Immature natural killer cell (primary cell): ENCODE measurements around the gene NPHP3. TPM values are rescaled to one million over a fixed set of nuclear protein-coding genes. Genes with fewer than 3 reads are reported as not detected.
"Not testable (repeated sequence)": the region's sequence is repeated elsewhere in the genome, so short reads cannot be mapped to it uniquely, and the experiment has no call there.

ENCODE experiments used
- DNase-seq, 3 donors: peaks; one replicate each; pipeline ENCODE4 v3.0.0; 2022; ENCODE audit warnings: mixed read lengths in 1 of 3
- H3K27ac Mint-ChIP-seq, 6 donors: one replicate each; pipeline ENCODE4 v1.8.0; 2020; ENCODE audit warnings: mixed read lengths in 6 of 6, mild to moderate bottlenecking in 5 of 6, inconsistent platforms in 4 of 6, moderate library complexity in 3 of 6
- H3K27me3 Mint-ChIP-seq, 3 donors: one replicate each; pipeline ENCODE4 v1.8.0; 2020 to 2021; ENCODE audit warnings: low read depth in 3 of 3, mild to moderate bottlenecking in 3 of 3, mixed read lengths in 3 of 3, moderate library complexity in 3 of 3, inconsistent platforms in 1 of 3
- H3K36me3 Mint-ChIP-seq, 3 donors: one replicate each; pipeline ENCODE4 v1.8.0; 2020; ENCODE audit warnings: mixed read lengths in 3 of 3, inconsistent platforms in 2 of 3, mild to moderate bottlenecking in 2 of 3
- H3K4me1 Mint-ChIP-seq, 2 donors: one replicate each; pipeline ENCODE4 v1.8.0; 2020; ENCODE audit warnings: inconsistent platforms in 2 of 2, mild to moderate bottlenecking in 2 of 2, mixed read lengths in 2 of 2, moderate library complexity in 1 of 2
- H3K4me3 Mint-ChIP-seq, 5 donors: one replicate each; pipeline ENCODE4 v1.8.0; 2020; ENCODE audit warnings: mild to moderate bottlenecking in 5 of 5, mixed read lengths in 5 of 5, inconsistent platforms in 3 of 5, moderate library complexity in 3 of 5
- H3K9me3 Mint-ChIP-seq, 6 donors: one replicate each; pipeline ENCODE4 v1.8.0; 2020; ENCODE audit warnings: mild to moderate bottlenecking in 6 of 6, mixed read lengths in 6 of 6, inconsistent platforms in 4 of 6, moderate library complexity in 3 of 6
- polyA plus RNA-seq, 3 donors: library from polyadenylated mRNA; unstranded; fragments of 300-500 nt; fragmentation: Illumina TruSeq; gene quantifications; one replicate each; pipeline ENCODE4 v1.2.3, GENCODE V29; 2021

NPHP3 gene
- polyA plus RNA-seq, 3 donors from 2014 or later: 1.3 to 1.8 TPM; not detected in 1

GRCh38 chr3:132652640-132653270 lies 69.5 kb downstream of the NPHP3 start:
- no peak for DNase-seq
- H3K9me3 Mint-ChIP-seq: no peaks in the 10 kb centered on the region
- H3K27me3 Mint-ChIP-seq: no peaks in the 10 kb centered on the region
- no peaks in the 10 kb centered on the region for H3K36me3 Mint-ChIP-seq
- peaks cover 2 to 5% of the 10 kb centered on the region in 2 donors for H3K4me1 Mint-ChIP-seq
- H3K4me3 Mint-ChIP-seq: no peak overlapping the region
- H3K27ac Mint-ChIP-seq: no peak overlapping the region

GRCh38 chr3:132650153-132650552 lies 72.1 kb downstream of the NPHP3 start:
- Mint-ChIP-seq H3K27ac (no peak overlapping the region), H3K27me3 (no peaks in the 10 kb centered on the region), H3K9me3 (no peaks in the 10 kb centered on the region), H3K36me3 (no peaks in the 10 kb centered on the region), H3K4me1 (no peaks in the 10 kb centered on the region), H3K4me3 (no peak overlapping the region)
- no peak for DNase-seq

GRCh38 chr3:132645058-132645457 lies 77.2 kb downstream of the NPHP3 start:
- no peak for DNase-seq
- no peaks in the 10 kb centered on the region for H3K9me3 Mint-ChIP-seq
- H3K4me1 Mint-ChIP-seq: peaks cover 0 to 2% of the 10 kb centered on the region in 2 donors
- peaks cover 0 to 7% (median 5%) of the 10 kb centered on the region in 3 donors for H3K36me3 Mint-ChIP-seq
- H3K4me3 Mint-ChIP-seq: no peak overlapping the region
- H3K27ac Mint-ChIP-seq: no peak overlapping the region
- H3K27me3 Mint-ChIP-seq: no peaks in the 10 kb centered on the region

GRCh38 chr3:132643366-132643765 lies 78.8 kb downstream of the NPHP3 start:
- Mint-ChIP-seq H3K4me1 (peaks cover 0 to 2% of the 10 kb centered on the region in 2 donors), H3K36me3 (peaks cover 10 to 19% (median 14%) of the 10 kb centered on the region in 3 donors), H3K27ac (peak overlapping the region in 2 of 6 donors; percentile 20 to 39), H3K27me3 (peaks cover 0 to 1% (median 0%) of the 10 kb centered on the region in 3 donors), H3K9me3 (no peaks in the 10 kb centered on the region), H3K4me3 (no peak overlapping the region)
- no peak for DNase-seq

GRCh38 chr3:132642539-132642847 lies 79.7 kb downstream of the NPHP3 start:
- DNase-seq: no peak
- H3K9me3 Mint-ChIP-seq: no peaks in the 10 kb centered on the region

GRCh38 chr3:132641837-132642538 lies 80.2 kb downstream of the NPHP3 start:
- no peak overlapping the region for H3K4me3 Mint-ChIP-seq
- no peak overlapping the region for H3K27ac Mint-ChIP-seq
- H3K36me3 Mint-ChIP-seq: peaks cover 14 to 27% (median 18%) of the 10 kb centered on the region in 3 donors
- H3K4me1 Mint-ChIP-seq: peaks cover 0 to 2% of the 10 kb centered on the region in 2 donors
- H3K9me3 Mint-ChIP-seq: no peaks in the 10 kb centered on the region
- H3K27me3 Mint-ChIP-seq: peaks cover 0 to 1% (median 0%) of the 10 kb centered on the region in 3 donors
- DNase-seq: peak; percentile 12 to 35 (median 32)

More at GRCh38 chr3:132642539-132642847, 79.7 kb downstream of the NPHP3 start:
- no peak overlapping the region for H3K4me3 Mint-ChIP-seq
- no peak overlapping the region for H3K27ac Mint-ChIP-seq
- peaks cover 0 to 2% of the 10 kb centered on the region in 2 donors for H3K4me1 Mint-ChIP-seq
- peaks cover 0 to 1% (median 0%) of the 10 kb centered on the region in 3 donors for H3K27me3 Mint-ChIP-seq
- H3K36me3 Mint-ChIP-seq: peaks cover 10 to 23% (median 14%) of the 10 kb centered on the region in 3 donors

GRCh38 chr3:132641427-132641826 lies 80.8 kb downstream of the NPHP3 start:
- H3K36me3 Mint-ChIP-seq: peaks cover 16 to 31% (median 23%) of the 10 kb centered on the region in 3 donors
- not testable (repeated sequence) for H3K4me3 Mint-ChIP-seq, H3K9me3 Mint-ChIP-seq, H3K4me1 Mint-ChIP-seq, DNase-seq, H3K27ac Mint-ChIP-seq, H3K27me3 Mint-ChIP-seq

GRCh38 chr3:132638706-132639105 lies 83.5 kb downstream of the NPHP3 start:
- Mint-ChIP-seq H3K27ac (no peak overlapping the region), H3K36me3 (peaks cover 19 to 42% (median 26%) of the 10 kb centered on the region in 3 donors), H3K4me1 (peaks cover 0 to 2% of the 10 kb centered on the region in 2 donors), H3K4me3 (no peak overlapping the region), H3K9me3 (no peaks in the 10 kb centered on the region), H3K27me3 (peaks cover 0 to 1% (median 0%) of the 10 kb centered on the region in 3 donors)
- no peak for DNase-seq

- no peaks in the 10 kb centered on the region for H3K4me1 Mint-ChIP-seq
- no peak overlapping the region for H3K27ac Mint-ChIP-seq
- no peak for DNase-seq
- H3K9me3 Mint-ChIP-seq: no peaks in the 10 kb centered on the region
- H3K36me3 Mint-ChIP-seq: peaks cover 26 to 50% (median 26%) of the 10 kb centered on the region in 3 donors
- no peak overlapping the region for H3K4me3 Mint-ChIP-seq
- H3K27me3 Mint-ChIP-seq: peaks cover 0 to 1% (median 0%) of the 10 kb centered on the region in 3 donors
Measured at GRCh38 chr3:132637590-132637989, 84.6 kb downstream of the NPHP3 start.

GRCh38 chr3:132635052-132635451 lies 87.2 kb downstream of the NPHP3 start:
- H3K27me3 Mint-ChIP-seq: peaks cover 0 to 1% (median 0%) of the 10 kb centered on the region in 3 donors
- H3K4me3 Mint-ChIP-seq: no peak overlapping the region
- no peak overlapping the region for H3K27ac Mint-ChIP-seq
- H3K9me3 Mint-ChIP-seq: no peaks in the 10 kb centered on the region
- H3K36me3 Mint-ChIP-seq: peaks cover 19 to 51% (median 29%) of the 10 kb centered on the region in 3 donors
- H3K4me1 Mint-ChIP-seq: no peaks in the 10 kb centered on the region
- DNase-seq: no peak

Other genes starting within 250 kb of the NPHP3 start
- gene ACKR4, start 125.1 kb downstream of the NPHP3 start, polyA plus RNA-seq: under 1 TPM in 2 of 3 donors, not detected in 1; 0.10 to 0.12 TPM
- gene ACAD11, start 62.6 kb downstream of the NPHP3 start, polyA plus RNA-seq: 1 to 10 TPM in 2 of 3 donors, under 1 TPM in 1; 0.46 to 3.9 (median 1.8) TPM
- 10 to 100 TPM; 32.7 to 56.3 (median 46.4) TPM for gene UBA5, start 62.1 kb downstream of the NPHP3 start, polyA plus RNA-seq